A673 (cell line): Measurements from ENCODE around the gene ZYG11A. TPM values are rescaled to one million over a fixed set of nuclear protein-coding genes. Genes with fewer than 3 reads are reported as not detected.

Experiments
- BruUV-seq: library from RNA; stranded (reverse); fragments of 400-500 nt; replicated peaks from 2 replicates; lab custom pipeline; 2021; lab: Mats Ljungman, UMichigan
- CTCF ChIA-PET: fragments of 300-600 bp; sonication (Branson Sonifier 250); formaldehyde crosslinking; loops from one replicate; lab custom pipeline; 2022; ENCODE audit warnings: antibody characterized with exemption; lab: Charles Lee
- POLR2A ChIA-PET: fragments of 300-600 bp; sonication (Branson Sonifier 250); formaldehyde crosslinking; loops from one replicate; lab custom pipeline; 2022; ENCODE audit warnings: antibody characterized with exemption; ENCODE audit not compliant: low non-redundant PET; lab: Charles Lee
- DNase-seq: peaks from one replicate; pipeline ENCODE4 v3.0.0-alpha.2; 2015; ENCODE audit warnings: low spot score
- H3K27ac ChIP-seq: fragments of 200-600 bp; sonication (generic); 2 replicates; pipeline ENCODE4 v1.5.1; 2016; ENCODE audit warnings: mixed run types, low read depth, mild to moderate bottlenecking, mixed read lengths, antibody characterized with exemption, low read length; ENCODE audit not compliant: poor library complexity, severe bottlenecking
- H3K27me3 ChIP-seq: fragments of 200-600 bp; sonication (generic); replicated peaks from 2 replicates; pipeline ENCODE4 v1.6.1; 2017; ENCODE audit warnings: mixed run types, low read depth, mild to moderate bottlenecking, mixed read lengths, antibody characterized with exemption, low read length; ENCODE audit not compliant: insufficient read depth, poor library complexity
- H3K36me3 ChIP-seq: fragments of 200-600 bp; sonication (generic); 2 replicates; pipeline ENCODE4 v1.6.1; 2016; ENCODE audit warnings: mixed run types, mild to moderate bottlenecking, mixed read lengths, antibody characterized with exemption, low read length; ENCODE audit not compliant: insufficient read depth, poor library complexity, severe bottlenecking
- H3K4me1 ChIP-seq: fragments of 200-600 bp; sonication (generic); 2 replicates; pipeline ENCODE4 v1.6.1; 2017; ENCODE audit warnings: mixed run types, mild to moderate bottlenecking, mixed read lengths, antibody characterized with exemption, low read length; ENCODE audit not compliant: insufficient read depth, poor library complexity, severe bottlenecking
- H3K4me3 ChIP-seq: fragments of 200-600 bp; sonication (generic); 2 replicates; pipeline ENCODE4 v1.5.1; 2016; ENCODE audit warnings: low read depth, mixed run types, mild to moderate bottlenecking, mixed read lengths, low read length; ENCODE audit not compliant: poor library complexity, severe bottlenecking
- H3K9me3 ChIP-seq: fragments of 200-600 bp; sonication (generic); 2 replicates; pipeline ENCODE4 v1.6.1; 2016; ENCODE audit warnings: mixed run types, low read depth, mild to moderate bottlenecking, mixed read lengths, antibody characterized with exemption, low read length; ENCODE audit not compliant: poor library complexity, severe bottlenecking
- CTCF ChIP-seq: fragments of 300-800, 200-600 bp; sonication (generic); conservative IDR thresholded peaks from 2 replicates; pipeline ENCODE4 v1.5.1; 2017; ENCODE audit warnings: low read depth, mild to moderate bottlenecking, antibody characterized with exemption, low read length, moderate library complexity, mixed read lengths
- EZH2 ChIP-seq: fragments of 200-600 bp; sonication (generic); IDR thresholded peaks from 2 replicates; pipeline ENCODE4 v1.6.1; 2017; ENCODE audit warnings: borderline replicate concordance, low read depth, mild to moderate bottlenecking, mixed read lengths, antibody characterized with exemption, low read length; ENCODE audit not compliant: poor library complexity, severe bottlenecking
- intact Hi-C: fragments of 100-400 bp; cut with micrococcal nuclease; formaldehyde crosslinking; loops from one replicate; pipeline ENCODE4 v1.10.0; 2022; ENCODE audit not compliant: unreplicated experiment
- total RNA-seq: library from RNA; stranded (reverse); gene quantifications from 2 replicates; pipeline ENCODE4 v1.2.3, GENCODE V29; 2021

Gene ZYG11A
- total RNA-seq, 1 experiment from 2014 or later, result 0.17 TPM

- H3K4me1 ChIP-seq, result no peaks in the 10 kb centered on the region
- no peak for DNase-seq
- intact Hi-C loops, result no loop called here
- ChIA-PET POLR2A (no interaction called here), CTCF (no interaction called here)
- H3K27me3 ChIP-seq, result no peaks in the 10 kb centered on the region
- no peaks in the 10 kb centered on the region for H3K9me3 ChIP-seq
- no TSS peak for BruUV-seq
- H3K4me3 ChIP-seq, result no peak overlapping the region
- no peaks in the 10 kb centered on the region for H3K36me3 ChIP-seq
- no peak overlapping the region for H3K27ac ChIP-seq
- no peak for TF ChIP-seq CTCF
- TF ChIP-seq EZH2, result no peak
These were observed 44.9 kb downstream of the ZYG11A start for GRCh38 chr1:52887483-52887882.

DNA sequence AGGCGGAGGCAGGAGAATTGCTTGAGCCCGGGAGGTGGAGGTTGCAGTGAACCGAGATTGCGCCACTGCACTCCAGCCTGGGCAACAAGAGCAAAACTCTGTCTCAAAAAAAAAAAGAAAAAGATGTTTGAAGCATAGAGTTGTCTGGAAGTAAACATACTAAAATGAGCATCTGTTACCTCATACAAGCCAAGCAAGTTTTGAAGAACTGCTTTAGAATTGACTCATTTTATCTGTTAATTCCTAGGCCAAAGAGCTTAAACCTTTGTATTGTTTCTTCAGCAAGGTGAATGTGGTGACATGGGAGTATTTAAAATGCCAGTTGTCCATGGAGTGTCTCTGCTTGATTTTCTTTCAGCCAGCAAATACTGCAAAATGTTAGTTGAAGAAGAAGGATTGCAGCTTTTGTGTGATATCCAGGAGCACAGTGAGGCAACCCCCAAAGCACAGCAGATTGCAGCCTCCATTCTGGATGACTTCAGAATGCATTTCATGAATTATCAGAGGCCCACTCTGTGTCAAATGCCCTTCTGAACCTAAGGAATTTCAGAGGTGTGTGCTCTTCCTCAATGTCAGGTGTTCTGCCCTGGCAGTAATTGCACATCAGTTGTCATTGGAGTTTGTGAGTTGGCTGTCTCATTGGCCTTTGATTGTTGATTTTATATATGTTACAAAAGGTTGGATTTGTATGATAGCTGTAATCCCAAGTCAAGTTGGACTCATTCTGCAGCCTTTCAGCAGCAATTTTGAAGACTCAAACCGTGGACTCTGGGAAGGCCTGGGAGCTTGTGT lies 50.1 kb downstream of the ZYG11A start:
- Histone ChIP-seq H3K36me3 (no peaks in the 10 kb centered on the region), H3K27ac (no peak overlapping the region), H3K27me3 (no peaks in the 10 kb centered on the region), H3K9me3 (no peaks in the 10 kb centered on the region), H3K4me3 (no peak overlapping the region), H3K4me1 (no peaks in the 10 kb centered on the region)
- CTCF ChIA-PET, result no interaction called here
- BruUV-seq, result no TSS peak
- no peak for TF ChIP-seq EZH2
- TF ChIP-seq CTCF, result no peak
- DNase-seq, result no peak
- POLR2A ChIA-PET, result no interaction called here
- intact Hi-C loops, result no loop called here

DNA sequence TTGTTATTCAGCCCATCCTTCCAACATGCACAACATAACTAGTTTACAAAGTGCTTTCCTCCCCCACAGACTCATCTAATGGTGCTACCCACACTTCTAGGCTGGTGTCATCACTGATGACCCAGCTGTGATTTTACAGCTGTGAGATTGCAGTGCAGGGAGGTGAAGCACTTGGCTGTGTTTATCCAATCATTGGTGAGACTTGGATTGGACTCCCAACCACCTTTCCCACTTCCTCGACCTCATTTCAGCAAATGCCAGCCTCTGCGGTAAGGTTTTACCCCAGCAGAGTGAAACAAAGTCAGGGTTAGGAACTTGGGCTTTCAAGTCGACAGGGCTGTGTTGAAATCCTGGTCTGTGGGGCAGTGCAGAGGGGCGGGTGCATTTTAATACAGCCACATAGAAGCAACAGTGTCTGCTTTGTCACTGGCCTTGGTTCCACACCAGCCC lies 56.9 kb downstream of the ZYG11A start:
- Histone ChIP-seq H3K36me3 (no peaks in the 10 kb centered on the region), H3K4me1 (no peaks in the 10 kb centered on the region), H3K27me3 (no peaks in the 10 kb centered on the region), H3K9me3 (no peaks in the 10 kb centered on the region), H3K4me3 (no peak overlapping the region), H3K27ac (no peak overlapping the region)
- CTCF ChIA-PET, result no interaction called here
- DNase-seq, result no peak
- intact Hi-C loops, result no loop called here
- BruUV-seq, result no TSS peak
- no peak for TF ChIP-seq EZH2
- no peak for TF ChIP-seq CTCF
- POLR2A ChIA-PET, result no interaction called here
